HG03342 (cell line): ENCODE measurements around the gene CFAP90.

Experiments
- ATAC-seq: cut with Tn5 transposase; IDR thresholded peaks from one replicate; pipeline ENCODE4 v1.9.1; 2021; ENCODE audit warnings: mild to moderate bottlenecking, moderate library complexity; ENCODE audit not compliant: unreplicated experiment

The CFAP90 gene

DNA sequence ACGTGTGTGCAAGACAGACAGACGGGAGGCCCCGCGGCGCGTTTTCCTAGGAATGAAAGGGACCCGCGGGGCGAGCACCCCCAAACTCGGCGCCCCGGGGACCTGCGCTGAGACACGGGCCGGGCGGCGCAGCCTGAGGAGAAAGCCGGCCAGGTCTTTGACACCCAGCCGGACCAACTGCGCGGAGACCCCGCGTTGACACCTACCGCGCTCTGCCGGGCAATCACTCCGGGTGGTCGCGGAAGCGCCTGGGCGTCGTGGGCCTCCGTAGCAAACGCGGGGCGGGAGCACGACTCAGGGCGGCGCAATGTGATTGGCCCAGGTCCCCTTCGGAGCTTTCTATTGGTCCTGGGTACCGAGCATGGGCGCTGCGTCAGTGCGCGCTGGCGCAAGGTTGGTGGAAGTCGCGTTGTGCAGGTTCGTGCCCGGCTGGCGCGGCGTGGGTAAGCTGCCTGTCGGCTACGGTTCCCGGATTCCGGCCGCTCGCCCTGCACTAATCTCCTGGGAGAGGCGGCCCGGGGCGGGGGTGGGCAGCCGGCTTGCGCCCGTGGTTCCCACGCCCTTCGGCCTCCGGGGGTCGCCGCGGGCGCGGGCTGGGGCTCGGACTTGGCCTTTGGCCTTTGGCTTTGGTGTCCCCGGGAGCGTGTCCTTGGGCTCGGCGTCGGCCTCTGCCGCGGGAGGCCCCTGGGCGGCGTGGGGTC, 18.0 kb upstream of the CFAP90 start, which contains the start of the genes FASTKD3 and MTRR:
TSS of gene FASTKD3 (minus strand) at position 259 of the 701 bp plus-strand sequence. CDS start 948 bp downstream, outside the sequence.
TSS of gene MTRR (plus strand) at position 376 of the 701 bp plus-strand sequence. CDS start 1,647 bp downstream, outside the sequence.
- ATAC-seq: peak; percentile 99

GRCh38 chr5:7868427-7868772, 17.5 kb upstream of the CFAP90 start:
- no peak for ATAC-seq

DNA sequence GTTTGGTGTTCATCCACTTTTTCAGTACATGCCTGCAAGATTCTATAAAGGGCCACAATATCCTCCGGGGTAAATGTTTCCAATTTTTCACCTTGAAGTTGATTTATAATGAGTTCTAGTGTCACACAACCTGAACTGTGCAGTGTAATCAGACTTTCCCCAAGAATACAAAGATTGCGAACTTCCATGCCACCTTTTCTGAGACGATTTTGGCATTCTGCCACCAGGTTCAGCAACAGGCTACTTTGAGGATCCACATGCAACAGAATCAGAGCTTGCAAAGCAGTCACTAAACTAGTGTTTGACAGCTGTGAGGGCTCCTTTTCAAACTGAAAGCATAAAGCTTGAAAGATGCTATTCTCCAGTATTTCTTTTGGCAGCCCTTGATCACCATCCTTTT, 16.3 kb upstream of the CFAP90 start:
- ATAC-seq: no peak

DNA sequence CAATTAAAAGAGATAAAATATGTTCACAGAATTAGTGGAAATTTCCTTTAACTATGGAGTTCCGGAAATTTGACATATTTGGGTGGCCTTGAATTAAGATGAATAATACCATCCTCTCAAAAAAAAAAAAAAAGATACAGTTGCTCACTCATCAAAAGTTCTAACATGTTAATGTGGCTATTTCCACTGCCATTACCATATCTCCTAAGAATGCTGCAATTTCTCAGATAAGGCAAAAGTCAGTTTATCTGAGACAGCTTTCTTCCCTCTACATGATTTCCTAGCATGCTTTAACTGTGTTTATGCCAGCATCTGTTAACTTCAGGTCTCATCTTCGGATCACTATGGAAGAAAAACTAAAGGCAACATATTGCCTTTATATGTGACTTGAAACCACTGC, 15.3 kb upstream of the CFAP90 start:
- ATAC-seq: no peak

- no peak for ATAC-seq
These were observed 7.1 kb upstream of the CFAP90 start for GRCh38 chr5:7857926-7858632.

GRCh38 chr5:7857361-7857760, 6.4 kb upstream of the CFAP90 start:
- no peak for ATAC-seq

DNA sequence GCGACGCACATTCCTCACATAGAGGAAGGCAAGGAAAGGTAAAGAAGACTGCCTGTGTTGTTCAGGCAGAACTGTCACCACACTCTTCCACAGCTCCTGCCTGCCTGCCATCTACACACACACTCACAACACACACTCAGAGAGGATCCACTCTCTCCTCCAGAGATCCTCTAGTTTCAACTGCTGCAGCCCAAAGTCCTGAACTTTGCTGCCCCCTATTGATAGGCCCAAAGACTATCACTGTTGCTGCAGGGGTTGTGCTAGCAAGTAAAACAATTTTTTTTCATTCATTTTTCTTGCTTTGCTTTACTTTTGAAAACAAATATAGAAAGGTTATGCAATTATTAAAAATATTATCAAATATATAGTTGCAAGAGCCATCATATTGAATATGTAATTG, 5.9 kb upstream of the CFAP90 start:
- ATAC-seq: no peak

GRCh38 chr5:7855611-7856010, 4.7 kb upstream of the CFAP90 start:
- ATAC-seq: no peak

DNA sequence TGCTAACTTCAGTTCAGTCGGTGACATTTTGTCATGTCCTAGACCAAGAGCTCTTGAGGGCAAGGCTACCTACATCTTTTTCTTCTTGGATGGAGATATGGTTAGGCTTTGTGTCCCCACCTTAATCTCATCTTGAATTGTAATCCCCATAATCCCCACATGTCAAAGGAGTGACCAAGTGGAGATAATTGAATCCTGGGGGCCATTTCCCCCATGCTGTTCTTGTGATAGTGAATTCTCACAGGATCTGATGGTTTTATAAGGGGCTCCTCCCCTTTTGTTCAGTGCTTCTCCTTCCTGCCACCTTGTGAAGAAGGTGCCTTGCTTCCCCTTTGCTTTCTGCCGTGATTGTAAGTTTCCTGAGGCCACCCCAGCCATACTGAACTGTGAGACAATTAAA, 2.1 kb upstream of the CFAP90 start:
- ATAC-seq: no peak

DNA sequence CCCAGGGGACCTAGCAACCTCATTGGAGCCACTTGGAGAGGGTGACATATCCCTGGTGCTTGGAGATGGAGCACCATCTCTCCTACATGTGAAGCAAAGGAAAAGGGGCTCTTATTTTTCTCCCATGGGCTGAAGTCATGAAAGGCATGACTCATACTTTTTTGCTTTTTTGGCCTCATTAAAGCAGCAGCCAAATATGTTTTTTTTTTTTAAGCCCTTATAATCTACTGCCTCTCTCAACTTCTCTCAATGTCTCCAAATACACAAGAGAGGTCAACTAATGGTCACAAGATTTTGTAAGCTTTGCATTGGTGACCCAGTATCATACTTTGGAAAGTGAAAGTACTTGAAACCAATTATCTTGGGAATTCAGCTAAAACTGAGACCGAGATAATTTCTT, 1.6 kb upstream of the CFAP90 start:
- no peak for ATAC-seq

DNA sequence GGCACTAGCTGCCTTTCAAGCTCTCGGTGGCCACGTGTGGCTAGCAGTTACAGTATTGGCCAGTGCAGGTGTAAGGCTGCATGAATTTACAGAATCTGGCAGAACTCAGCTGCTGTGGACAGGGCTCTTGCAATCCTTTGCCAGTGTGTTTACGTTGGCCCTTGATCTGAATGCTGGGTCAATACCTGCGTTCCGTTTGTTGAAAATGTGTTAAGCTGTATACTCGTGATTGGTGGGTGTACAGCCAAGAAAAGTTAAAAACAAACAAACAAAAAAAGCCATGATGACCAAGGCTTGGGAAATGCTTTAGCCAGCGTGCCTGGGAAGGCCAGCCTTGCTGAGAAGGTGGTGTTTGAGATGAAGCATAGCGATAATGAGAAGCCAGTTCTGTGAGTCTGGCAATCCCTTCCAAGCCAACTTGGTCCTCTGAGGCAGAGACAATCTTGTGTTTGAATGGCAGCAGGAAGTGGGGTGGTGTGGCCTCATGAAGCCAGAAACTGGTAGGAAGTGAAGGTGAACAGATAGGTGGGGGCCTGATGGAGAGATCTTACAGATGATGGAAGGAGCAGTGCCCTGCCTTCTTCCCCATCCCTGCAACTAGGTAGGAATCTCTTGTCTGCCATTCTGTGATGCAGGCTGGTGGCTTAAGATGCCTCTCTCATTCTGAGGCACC, 820 bp upstream of the CFAP90 start:
- ATAC-seq: no peak

- no peak for ATAC-seq
These were observed 283 bp upstream of the CFAP90 start for GRCh38 chr5:7851240-7851592.

GRCh38 chr5:7849681-7850394, 1.1 kb downstream of the CFAP90 start:
- ATAC-seq: no peak

DNA sequence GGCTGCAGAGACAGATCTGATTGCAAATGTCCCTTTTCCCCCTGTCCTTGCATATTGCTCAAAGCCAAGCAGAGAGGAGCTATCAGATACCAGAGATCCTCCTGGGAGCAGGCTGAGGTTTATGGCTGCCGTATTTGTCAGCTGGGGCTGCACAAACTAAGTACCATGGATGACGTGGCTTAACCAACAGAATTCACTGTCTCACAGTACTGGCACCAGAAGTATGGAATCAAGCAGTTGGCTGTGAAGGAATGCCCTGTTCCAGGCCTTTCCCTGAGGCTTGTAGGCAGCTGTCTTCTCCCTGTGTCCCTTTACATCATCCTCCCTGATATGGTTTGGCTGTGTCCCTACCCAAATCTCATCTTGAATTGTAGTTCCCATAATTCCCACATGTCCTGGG, 2.6 kb downstream of the CFAP90 start:
- ATAC-seq: no peak

DNA sequence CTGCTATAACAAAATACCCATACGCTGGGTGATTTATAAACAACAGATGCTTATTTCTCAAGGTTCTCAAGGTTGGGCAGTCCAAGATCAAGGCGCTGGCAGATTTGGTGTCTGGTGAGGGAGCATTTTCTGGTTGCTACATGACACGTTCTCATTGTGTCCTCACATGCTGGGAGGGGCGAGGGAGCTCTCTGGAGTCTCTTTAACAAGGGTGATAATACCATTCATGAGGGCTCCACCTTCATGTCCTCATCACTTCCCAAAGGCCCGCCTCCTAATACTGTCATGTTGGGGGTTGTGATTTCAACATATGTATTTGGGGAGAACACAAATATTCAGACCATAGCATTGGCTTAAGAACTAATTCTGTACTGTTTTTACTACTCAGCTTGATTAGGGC, 4.6 kb downstream of the CFAP90 start:
- no peak for ATAC-seq

DNA sequence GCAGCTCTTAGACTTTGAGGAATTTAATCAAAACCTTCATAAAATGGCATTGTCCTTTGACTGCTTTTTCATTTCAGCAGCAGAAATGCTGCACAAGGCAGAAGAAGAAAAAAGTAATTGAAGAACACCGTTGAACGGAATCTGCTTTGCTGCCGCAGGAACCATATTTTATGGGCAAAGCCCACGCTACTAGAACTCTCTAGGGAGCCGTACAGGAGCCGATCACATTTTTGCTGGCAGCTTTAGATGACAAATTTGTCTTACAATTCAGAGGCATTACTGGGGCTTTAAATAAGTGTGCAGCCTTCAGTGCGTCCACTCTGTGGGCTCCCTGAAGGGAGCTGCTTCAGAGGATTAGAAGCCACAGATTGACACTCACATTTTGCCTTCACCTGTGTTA, 5.4 kb downstream of the CFAP90 start:
- ATAC-seq: no peak

GRCh38 chr5:7844901-7845300, 6.0 kb downstream of the CFAP90 start:
- no peak for ATAC-seq

DNA sequence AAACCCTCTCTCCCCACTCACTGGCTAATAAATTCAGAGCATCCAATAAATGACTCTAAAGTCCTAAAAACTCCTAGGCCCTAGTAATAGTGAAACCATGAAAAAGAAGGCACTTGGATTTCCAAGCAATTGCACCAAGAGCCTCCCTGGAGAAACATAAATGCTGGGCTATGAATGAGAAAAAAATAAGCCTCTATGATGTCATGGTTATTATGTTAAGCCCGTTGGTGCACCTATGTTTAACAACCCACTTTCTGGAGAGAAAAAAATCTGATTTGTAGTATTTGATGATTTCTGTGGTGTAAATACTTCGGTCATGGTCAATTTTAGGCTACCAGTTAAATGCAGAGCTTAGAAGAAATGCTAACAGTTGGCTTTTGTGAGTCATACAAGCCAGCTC, 8.4 kb downstream of the CFAP90 start:
- ATAC-seq: no peak

GRCh38 chr5:7837403-7837802, 13.5 kb downstream of the CFAP90 start:
- no peak for ATAC-seq

DNA sequence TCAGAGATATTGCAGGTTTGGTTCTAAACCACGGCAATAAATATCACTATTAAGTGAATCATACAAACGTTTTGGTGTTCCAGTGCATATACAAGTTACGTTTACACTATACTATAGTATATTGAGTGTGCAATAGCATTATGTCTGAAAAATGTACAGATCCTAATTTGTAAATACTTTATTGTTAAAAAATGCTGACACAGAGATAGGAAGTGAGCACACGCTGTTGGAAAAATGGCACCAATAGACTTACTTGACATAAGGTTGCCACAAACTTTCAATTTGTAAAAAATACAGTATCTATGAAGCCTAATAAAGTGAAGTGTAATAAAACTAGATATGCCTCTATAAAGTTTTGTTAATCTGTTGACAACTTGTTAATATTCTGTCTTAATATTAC, 16.0 kb downstream of the CFAP90 start:
- ATAC-seq: no peak

DNA sequence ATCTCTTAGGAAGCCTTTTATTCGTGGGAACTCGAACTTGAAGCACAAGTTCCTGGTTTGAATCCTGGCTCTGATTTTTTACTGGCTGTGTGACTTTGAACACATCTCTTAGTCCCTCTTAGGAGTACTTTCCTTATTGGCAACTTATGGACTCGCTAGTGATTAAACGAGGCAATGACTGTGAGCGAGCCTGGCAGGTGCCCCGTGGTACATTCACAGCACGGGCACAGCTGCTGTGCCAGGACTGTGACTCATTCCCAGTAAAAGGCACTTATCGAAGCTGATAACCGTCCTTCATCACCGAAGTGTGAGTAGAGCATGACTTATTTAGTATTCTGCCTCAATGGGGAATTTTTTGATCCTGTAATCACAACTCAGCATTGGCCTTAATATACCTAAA, 22.7 kb downstream of the CFAP90 start:
- ATAC-seq: no peak
